Measurements from ENCODE around the gene COQ8A.
A peak's percentile ranks its signal among the peaks of the same experiment; 100 is the strongest.
"Not testable (repeated sequence)": the region's sequence is repeated elsewhere in the genome, so short reads cannot be mapped to it uniquely, and the experiment has no call there.

Gene COQ8A

DNA sequence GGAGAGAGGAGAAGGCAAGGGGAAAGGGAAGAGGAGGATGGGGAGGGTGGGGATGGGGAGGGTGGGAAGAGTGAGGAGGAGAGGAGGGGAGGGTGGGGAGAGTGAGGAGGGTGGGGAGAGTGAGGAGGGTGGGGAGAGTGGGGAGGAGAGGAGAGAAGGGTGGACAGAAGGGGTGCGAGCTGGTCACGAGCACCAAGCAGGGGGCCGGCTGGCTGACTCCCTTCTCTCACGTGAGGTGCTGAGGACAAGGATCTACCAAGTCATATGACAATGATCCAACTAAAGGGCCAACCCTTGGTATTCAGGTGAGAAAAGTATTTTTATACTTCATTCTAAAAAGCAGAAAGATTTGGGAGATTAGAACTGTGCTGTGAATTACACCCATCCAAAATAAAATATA, 51.8 kb downstream of the COQ8A start:
- H3K4me1 ChIP-seq = peaks cover 0 to 28% (median 24%) of the 10 kb centered on the region in 4 donors
- H3K27me3 ChIP-seq = no peaks in the 10 kb centered on the region
- no peak overlapping the region for H3K27ac ChIP-seq
- DNase-seq = no peak
- peaks cover 2 to 43% (median 14%) of the 10 kb centered on the region in 3 donors for H3K36me3 ChIP-seq
- no peak for TF ChIP-seq CTCF (IDR thresholded peaks at IDR 0.05)
- H3K9me3 ChIP-seq = no peaks in the 10 kb centered on the region
- intact Hi-C loops (cut with DNase I; ENCODE audit: low total_unique reads) = no loop called here
- no peak overlapping the region for H3K4me3 ChIP-seq

DNA sequence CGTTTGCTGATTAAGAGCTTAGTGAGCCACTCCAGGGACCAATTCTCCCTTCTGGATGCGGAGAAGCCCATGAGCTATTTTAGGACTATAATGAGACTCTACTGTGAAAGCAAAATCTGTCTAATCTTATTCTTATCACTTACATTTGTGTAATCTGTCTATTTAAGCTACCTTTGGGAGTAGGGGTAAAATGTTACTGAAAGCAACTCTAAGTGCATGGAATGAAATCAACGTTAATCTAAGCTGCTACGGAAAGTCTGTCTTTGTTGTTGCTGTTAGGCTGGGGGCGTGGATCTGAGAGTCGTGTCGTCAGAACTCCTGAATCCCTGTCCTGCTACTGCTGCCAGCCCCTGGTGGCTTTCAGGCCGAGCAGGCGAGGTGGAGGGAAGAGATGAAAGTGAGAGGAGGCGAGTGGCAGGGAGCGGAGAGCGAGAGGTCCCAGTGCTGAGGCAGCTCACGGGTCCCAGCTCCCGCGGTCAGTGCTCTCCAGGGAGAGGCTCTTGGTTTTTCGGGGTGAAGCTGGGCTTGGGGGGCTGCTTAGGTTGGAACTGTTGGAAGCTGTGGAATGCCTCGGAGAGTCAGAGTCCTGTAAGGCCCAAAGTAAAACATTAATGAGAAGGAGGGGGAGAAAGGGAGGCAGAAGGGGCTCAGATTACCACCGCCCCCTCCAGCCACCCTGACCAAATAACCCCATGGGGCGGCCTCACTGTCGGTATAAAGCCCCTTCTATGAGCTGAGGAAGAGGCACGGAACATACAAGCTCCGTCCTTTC, 53.9 kb downstream of the COQ8A start:
- Histone ChIP-seq H3K9me3 (no peaks in the 10 kb centered on the region), H3K4me1 (peaks cover 0 to 19% (median 16%) of the 10 kb centered on the region in 4 donors), H3K4me3 (no peak overlapping the region), H3K36me3 (peaks cover 0 to 29% (median 3%) of the 10 kb centered on the region in 3 donors), H3K27ac (peak overlapping the region in 1 of 2 donors; percentile 46), H3K27me3 (no peaks in the 10 kb centered on the region)
- intact Hi-C loops (cut with DNase I; ENCODE audit: low total_unique reads) = no loop called here
- peak in 1 of 2 experiments; percentile 7 for TF ChIP-seq CTCF (IDR thresholded peaks at IDR 0.05)
- DNase-seq = no peak

DNA sequence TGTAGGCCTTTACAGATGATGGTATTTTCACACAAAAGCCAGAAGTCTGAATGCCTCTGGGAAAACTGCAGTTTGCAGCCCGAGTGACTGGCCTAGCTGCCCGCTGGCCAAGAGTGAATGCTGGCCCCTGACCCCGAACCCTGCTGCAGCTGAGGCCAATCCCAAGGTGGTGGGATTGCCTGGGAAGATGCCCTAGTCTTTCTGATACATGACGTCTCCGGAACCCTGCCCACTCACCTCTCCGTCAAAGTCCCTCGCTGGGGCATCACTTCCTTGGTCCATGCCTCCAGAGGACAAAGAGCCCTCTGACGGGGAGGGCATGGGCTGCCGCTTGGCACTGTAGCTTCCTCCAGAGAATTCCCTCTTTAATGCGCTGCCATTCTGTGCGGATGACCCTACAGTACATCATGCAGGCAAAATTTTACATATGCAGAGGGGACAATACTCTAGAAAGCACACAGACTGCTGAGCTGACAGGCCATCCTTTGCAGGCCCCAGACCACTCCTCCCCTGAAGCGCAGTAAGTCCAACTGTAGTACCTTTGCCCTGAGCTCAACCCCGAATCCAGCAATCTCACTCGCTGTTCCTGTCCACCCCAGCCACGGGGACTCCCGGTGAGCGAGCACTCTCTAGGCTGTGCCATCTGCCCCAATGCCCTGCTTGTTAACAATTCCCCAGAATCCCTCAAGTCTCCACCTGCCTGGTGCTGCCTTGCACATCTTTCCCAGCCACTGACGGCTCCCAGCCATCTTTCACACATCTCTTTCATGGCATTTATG, 54.7 kb downstream of the COQ8A start:
- H3K36me3 ChIP-seq = peaks cover 0 to 29% (median 3%) of the 10 kb centered on the region in 3 donors
- no peak overlapping the region for H3K4me3 ChIP-seq
- peaks cover 0 to 11% (median 9%) of the 10 kb centered on the region in 4 donors for H3K4me1 ChIP-seq
- intact Hi-C loops (cut with DNase I; ENCODE audit: low total_unique reads) = no loop called here
- no peaks in the 10 kb centered on the region for H3K27me3 ChIP-seq
- DNase-seq = no peak
- H3K27ac ChIP-seq = peak overlapping the region in 1 of 2 donors; percentile 46
- H3K9me3 ChIP-seq = no peaks in the 10 kb centered on the region
- TF ChIP-seq CTCF (IDR thresholded peaks at IDR 0.05) = no peak

DNA sequence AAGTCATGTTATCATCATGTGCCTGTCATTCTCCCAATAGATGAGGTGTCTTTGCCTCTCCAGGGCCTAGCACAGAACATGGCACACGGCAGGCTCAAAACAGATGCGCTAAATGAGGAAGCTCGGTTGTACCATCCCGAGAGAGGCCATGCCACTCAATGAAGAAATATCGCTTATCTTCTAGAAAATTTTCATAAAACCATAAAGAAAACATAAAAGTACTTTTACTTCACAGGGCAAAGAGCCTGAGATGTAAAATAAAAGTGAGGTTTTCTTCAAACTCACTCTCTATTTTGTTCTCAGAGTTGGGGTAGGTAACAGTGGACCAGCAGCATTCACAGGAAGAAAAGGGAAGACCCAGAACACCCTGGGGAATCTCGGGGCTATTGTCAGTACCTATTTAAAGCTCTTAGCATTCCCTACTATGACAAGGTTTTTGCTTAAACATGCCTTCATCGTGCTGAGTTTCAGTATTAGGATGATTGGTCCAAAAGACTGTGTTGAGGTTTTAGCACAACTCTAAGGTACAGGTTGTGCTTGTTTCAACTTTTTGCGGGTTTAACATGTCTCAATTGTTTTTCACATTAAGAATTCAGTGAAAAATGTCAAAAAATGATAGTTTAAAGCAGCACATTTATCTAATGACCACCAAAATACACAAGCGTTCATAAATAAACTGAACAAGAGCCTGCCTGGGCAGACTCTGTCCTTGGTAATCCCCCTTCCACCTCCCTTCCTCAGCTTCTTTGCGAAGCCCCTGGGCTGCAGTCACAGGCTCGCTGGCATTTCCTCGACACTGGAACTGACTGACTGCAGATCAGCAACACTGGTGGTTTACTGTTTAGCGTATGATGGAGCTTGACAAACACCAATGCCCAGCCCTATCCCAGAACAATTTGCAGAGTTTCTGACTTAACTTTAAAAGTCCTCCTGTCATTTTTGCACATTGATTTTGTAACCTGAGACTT, 55.6 kb downstream of the COQ8A start:
- Histone ChIP-seq H3K27ac (no peak overlapping the region), H3K27me3 (no peaks in the 10 kb centered on the region), H3K4me1 (peaks cover 0 to 2% (median under 1%) of the 10 kb centered on the region in 4 donors), H3K36me3 (peaks cover under 1 to 31% (median 7%) of the 10 kb centered on the region in 3 donors), H3K9me3 (no peaks in the 10 kb centered on the region), H3K4me3 (no peak overlapping the region)
- TF ChIP-seq CTCF (IDR thresholded peaks at IDR 0.05) = no peak
- intact Hi-C loops (cut with DNase I; ENCODE audit: low total_unique reads) = no loop called here
- DNase-seq = no peak

- H3K9me3 ChIP-seq; H3K27ac ChIP-seq; H3K4me1 ChIP-seq; H3K27me3 ChIP-seq; DNase-seq; H3K4me3 ChIP-seq; intact Hi-C loops (cut with DNase I; ENCODE audit: low total_unique reads): not testable (repeated sequence)
- peaks cover 24 to 44% (median 24%) of the 10 kb centered on the region in 3 donors for H3K36me3 ChIP-seq
These were observed 59.5 kb downstream of the COQ8A start for GRCh38 chr1:226999579-226999978.
